ENCODE measurements around the gene SLC9A8.

Gene SLC9A8, protein sequence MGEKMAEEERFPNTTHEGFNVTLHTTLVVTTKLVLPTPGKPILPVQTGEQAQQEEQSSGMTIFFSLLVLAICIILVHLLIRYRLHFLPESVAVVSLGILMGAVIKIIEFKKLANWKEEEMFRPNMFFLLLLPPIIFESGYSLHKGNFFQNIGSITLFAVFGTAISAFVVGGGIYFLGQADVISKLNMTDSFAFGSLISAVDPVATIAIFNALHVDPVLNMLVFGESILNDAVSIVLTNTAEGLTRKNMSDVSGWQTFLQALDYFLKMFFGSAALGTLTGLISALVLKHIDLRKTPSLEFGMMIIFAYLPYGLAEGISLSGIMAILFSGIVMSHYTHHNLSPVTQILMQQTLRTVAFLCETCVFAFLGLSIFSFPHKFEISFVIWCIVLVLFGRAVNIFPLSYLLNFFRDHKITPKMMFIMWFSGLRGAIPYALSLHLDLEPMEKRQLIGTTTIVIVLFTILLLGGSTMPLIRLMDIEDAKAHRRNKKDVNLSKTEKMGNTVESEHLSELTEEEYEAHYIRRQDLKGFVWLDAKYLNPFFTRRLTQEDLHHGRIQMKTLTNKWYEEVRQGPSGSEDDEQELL

DNA sequence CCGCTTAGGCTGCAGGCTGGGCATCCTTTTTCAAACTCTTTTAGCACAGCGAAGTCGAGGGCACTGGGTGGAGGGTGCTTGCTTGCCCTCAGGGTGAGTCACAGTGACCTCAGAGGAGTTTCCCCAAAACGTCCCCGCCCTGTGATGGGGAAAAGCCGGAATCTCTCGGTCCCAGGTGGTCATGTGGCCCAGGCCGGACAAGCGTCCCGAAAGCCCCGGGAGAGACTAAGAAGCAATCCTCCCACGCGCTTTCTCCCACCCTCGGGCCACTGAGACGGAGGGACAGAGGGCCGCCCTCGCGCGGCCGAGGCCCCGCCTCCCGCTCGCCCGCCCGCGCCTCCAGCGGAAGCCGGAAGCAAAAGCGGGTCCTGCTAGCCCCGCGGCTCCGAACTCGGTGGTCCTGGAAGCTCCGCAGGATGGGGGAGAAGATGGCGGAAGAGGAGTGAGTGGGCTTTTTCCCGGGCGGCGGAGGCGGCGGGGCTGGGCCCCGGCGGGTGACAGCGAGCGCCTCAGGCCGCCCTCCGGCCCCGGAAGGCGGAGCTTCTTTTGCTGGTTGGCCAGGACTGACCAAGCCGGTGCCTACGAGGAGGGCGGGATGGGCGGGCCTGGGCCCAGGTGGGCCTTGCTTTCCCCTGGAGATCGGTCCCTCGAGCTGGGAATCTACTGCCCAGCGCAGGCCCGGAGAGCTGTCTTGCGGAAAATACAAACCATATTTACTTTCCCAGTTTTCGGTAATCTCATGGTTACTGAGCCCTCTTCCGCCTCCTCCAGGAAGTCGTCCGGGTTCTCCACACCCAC is at the start of gene SLC9A8:
Gene SLC9A8, plus strand, starts transcription at position 322 of the 798 bp plus-strand sequence. Its CDS starts 95 bp downstream, at position 417.
- TF ChIP-seq ZFP3 (CRISPR knock-in tag; IDR thresholded peaks at IDR 0.05) (peak; percentile 36; the same call in 1 of the 2 replicates), BACH2 (CRISPR knock-in tag; IDR thresholded peaks at IDR 0.05; ENCODE audit: borderline replicate concordance) (no peak)
- peak; percentile 96 for ATAC-seq

DNA sequence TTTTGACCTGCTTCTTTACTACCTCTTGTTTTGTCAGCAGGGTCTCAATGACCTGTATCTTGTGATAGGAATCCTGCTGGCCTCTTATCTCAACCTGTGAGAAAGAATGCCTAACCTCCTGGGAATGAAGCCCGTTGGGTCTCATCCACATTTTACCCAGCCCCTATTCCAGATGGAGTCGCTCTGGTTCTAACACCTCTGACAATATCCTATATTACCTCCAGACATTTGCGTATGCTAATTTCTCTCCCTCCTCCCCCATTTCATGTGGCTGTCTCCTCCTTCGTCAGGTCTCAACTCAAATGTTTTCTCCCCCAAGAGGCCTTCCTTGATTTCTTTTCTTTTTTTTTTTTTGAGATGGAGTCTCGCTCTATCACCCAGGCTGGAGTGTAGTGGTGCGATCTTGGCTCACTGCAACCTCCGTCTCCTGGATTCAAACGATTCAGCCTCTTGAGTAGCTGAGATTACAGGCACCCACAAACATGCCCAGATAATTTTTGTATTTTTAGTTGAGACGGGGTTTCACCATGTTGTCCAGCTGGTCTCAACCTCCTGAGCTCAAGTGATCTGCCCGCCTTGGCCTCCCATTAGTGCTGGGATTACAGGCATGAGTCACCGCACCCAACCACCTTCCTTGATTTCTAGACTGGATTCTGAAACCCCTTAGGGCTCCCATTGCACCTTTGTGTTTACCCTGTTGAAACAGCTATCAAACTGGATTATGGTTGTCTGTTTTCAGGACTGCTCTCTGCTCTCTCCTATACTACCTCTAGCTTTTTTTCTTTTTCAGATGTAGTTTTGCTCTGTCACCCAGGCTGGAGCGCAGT is 49.5 kb upstream of the SLC9A8 start:
- ATAC-seq: no peak
- no peak for TF ChIP-seq ZFP3 (CRISPR knock-in tag; IDR thresholded peaks at IDR 0.05)
- TF ChIP-seq, protein P1, sequence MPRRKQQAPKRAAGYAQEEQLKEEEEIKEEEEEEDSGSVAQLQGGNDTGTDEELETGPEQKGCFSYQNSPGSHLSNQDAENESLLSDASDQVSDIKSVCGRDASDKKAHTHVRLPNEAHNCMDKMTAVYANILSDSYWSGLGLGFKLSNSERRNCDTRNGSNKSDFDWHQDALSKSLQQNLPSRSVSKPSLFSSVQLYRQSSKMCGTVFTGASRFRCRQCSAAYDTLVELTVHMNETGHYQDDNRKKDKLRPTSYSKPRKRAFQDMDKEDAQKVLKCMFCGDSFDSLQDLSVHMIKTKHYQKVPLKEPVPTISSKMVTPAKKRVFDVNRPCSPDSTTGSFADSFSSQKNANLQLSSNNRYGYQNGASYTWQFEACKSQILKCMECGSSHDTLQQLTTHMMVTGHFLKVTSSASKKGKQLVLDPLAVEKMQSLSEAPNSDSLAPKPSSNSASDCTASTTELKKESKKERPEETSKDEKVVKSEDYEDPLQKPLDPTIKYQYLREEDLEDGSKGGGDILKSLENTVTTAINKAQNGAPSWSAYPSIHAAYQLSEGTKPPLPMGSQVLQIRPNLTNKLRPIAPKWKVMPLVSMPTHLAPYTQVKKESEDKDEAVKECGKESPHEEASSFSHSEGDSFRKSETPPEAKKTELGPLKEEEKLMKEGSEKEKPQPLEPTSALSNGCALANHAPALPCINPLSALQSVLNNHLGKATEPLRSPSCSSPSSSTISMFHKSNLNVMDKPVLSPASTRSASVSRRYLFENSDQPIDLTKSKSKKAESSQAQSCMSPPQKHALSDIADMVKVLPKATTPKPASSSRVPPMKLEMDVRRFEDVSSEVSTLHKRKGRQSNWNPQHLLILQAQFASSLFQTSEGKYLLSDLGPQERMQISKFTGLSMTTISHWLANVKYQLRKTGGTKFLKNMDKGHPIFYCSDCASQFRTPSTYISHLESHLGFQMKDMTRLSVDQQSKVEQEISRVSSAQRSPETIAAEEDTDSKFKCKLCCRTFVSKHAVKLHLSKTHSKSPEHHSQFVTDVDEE (CRISPR knock-in tag; IDR thresholded peaks at IDR 0.05): no peak
- TF ChIP-seq ZNF8 (CRISPR knock-in tag; IDR thresholded peaks at IDR 0.05): no peak
- TF ChIP-seq ZNF70 (CRISPR knock-in tag; IDR thresholded peaks at IDR 0.05): no peak
- TF ChIP-seq ZFP30 (CRISPR knock-in tag; IDR thresholded peaks at IDR 0.05): no peak
- no peak for TF ChIP-seq ISL1 (CRISPR knock-in tag; IDR thresholded peaks at IDR 0.05)
- TF ChIP-seq GLIS3 (CRISPR knock-in tag; IDR thresholded peaks at IDR 0.05): no peak
- TF ChIP-seq OSR1 (CRISPR knock-in tag; IDR thresholded peaks at IDR 0.05): no peak
- TF ChIP-seq, protein P2, sequence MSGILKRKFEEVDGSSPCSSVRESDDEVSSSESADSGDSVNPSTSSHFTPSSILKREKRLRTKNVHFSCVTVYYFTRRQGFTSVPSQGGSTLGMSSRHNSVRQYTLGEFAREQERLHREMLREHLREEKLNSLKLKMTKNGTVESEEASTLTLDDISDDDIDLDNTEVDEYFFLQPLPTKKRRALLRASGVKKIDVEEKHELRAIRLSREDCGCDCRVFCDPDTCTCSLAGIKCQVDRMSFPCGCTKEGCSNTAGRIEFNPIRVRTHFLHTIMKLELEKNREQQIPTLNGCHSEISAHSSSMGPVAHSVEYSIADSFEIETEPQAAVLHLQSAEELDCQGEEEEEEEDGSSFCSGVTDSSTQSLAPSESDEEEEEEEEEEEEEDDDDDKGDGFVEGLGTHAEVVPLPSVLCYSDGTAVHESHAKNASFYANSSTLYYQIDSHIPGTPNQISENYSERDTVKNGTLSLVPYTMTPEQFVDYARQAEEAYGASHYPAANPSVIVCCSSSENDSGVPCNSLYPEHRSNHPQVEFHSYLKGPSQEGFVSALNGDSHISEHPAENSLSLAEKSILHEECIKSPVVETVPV (CRISPR knock-in tag; IDR thresholded peaks at IDR 0.05): no peak
- TF ChIP-seq, protein P3, sequence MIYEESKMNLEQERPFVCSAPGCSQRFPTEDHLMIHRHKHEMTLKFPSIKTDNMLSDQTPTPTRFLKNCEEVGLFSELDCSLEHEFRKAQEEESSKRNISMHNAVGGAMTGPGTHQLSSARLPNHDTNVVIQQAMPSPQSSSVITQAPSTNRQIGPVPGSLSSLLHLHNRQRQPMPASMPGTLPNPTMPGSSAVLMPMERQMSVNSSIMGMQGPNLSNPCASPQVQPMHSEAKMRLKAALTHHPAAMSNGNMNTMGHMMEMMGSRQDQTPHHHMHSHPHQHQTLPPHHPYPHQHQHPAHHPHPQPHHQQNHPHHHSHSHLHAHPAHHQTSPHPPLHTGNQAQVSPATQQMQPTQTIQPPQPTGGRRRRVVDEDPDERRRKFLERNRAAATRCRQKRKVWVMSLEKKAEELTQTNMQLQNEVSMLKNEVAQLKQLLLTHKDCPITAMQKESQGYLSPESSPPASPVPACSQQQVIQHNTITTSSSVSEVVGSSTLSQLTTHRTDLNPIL (CRISPR knock-in tag; IDR thresholded peaks at IDR 0.05; ENCODE audit: low read depth): no peak
- no peak for TF ChIP-seq CSDC2 (CRISPR knock-in tag; IDR thresholded peaks at IDR 0.05)
- no peak for TF ChIP-seq RARB (CRISPR knock-in tag; IDR thresholded peaks at IDR 0.05)
- no peak for TF ChIP-seq SNAI2 (CRISPR knock-in tag; IDR thresholded peaks at IDR 0.05)
- TF ChIP-seq, protein P4, sequence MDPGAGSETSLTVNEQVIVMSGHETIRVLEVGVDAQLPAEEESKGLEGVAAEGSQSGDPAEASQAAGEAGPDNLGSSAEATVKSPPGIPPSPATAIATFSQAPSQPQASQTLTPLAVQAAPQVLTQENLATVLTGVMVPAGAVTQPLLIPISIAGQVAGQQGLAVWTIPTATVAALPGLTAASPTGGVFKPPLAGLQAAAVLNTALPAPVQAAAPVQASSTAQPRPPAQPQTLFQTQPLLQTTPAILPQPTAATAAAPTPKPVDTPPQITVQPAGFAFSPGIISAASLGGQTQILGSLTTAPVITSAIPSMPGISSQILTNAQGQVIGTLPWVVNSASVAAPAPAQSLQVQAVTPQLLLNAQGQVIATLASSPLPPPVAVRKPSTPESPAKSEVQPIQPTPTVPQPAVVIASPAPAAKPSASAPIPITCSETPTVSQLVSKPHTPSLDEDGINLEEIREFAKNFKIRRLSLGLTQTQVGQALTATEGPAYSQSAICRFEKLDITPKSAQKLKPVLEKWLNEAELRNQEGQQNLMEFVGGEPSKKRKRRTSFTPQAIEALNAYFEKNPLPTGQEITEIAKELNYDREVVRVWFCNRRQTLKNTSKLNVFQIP (CRISPR knock-in tag; IDR thresholded peaks at IDR 0.05; ENCODE audit: borderline replicate concordance, low read depth): no peak
- TF ChIP-seq BACH2 (CRISPR knock-in tag; IDR thresholded peaks at IDR 0.05; ENCODE audit: borderline replicate concordance): no peak

DNA sequence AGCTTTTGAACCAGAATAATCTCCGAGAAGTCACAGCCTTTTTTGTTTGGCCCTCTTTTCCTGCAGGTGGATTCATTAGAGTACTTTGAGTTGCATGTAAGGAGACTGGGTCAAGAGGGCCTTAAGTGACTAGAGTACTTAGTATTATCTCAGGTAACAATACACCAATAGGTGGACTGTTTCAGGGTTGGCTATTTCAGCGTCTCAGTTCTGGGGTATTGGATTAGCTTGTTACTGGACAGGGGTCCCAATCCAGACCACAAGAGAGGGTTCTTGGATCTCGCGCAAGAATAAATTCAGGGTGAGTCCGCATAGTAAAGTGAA is 47.3 kb upstream of the SLC9A8 start:
- ATAC-seq: no peak
- TF ChIP-seq, protein P3 (CRISPR knock-in tag; IDR thresholded peaks at IDR 0.05; ENCODE audit: low read depth): no peak
- TF ChIP-seq, protein P1 (CRISPR knock-in tag; IDR thresholded peaks at IDR 0.05): no peak
- TF ChIP-seq, protein P4 (CRISPR knock-in tag; IDR thresholded peaks at IDR 0.05; ENCODE audit: borderline replicate concordance, low read depth): no peak
- no peak for TF ChIP-seq ZC3H10 (CRISPR knock-in tag; IDR thresholded peaks at IDR 0.05)
- no peak for TF ChIP-seq ZNF70 (CRISPR knock-in tag; IDR thresholded peaks at IDR 0.05)
- no peak for TF ChIP-seq BACH2 (CRISPR knock-in tag; IDR thresholded peaks at IDR 0.05; ENCODE audit: borderline replicate concordance)
- no peak for TF ChIP-seq TCF4 (CRISPR knock-in tag; IDR thresholded peaks at IDR 0.05; ENCODE audit: borderline replicate concordance)
- no peak for TF ChIP-seq OSR1 (CRISPR knock-in tag; IDR thresholded peaks at IDR 0.05)
- no peak for TF ChIP-seq PPARA (CRISPR knock-in tag; IDR thresholded peaks at IDR 0.05; ENCODE audit: borderline replicate concordance)
- TF ChIP-seq ISL1 (CRISPR knock-in tag; IDR thresholded peaks at IDR 0.05): no peak
- no peak for TF ChIP-seq ZNF565 (CRISPR knock-in tag; conservative IDR thresholded peaks at IDR 0.05; ENCODE audit: low read depth)
- TF ChIP-seq ESRRG (CRISPR knock-in tag; IDR thresholded peaks at IDR 0.05): no peak

All from SK-N-SH treated with all-trans-retinoic acid at 6 μM for 48 hours (cell line).